IMR-90 (cell line): ENCODE measurements around the gene IGFBP3.

Source experiments
- BHLHE40 ChIP-seq: fragments of 150-350 bp; IDR thresholded peaks from 2 replicates; pipeline ENCODE4 v1.6.1; 2016; ENCODE audit warnings: mild to moderate bottlenecking, low read depth, low read length
- CEBPB ChIP-seq: IDR thresholded peaks from 2 replicates; pipeline ENCODE4 v1.6.1; 2012; ENCODE audit warnings: low read depth, low read length, improper control_type of control experiment
- CHD1 ChIP-seq: IDR thresholded peaks from 2 replicates; pipeline ENCODE4 v1.6.1; 2012; ENCODE audit warnings: low read depth, low read length, improper control_type of control experiment
- FOS ChIP-seq: fragments of 150-350 bp; IDR thresholded peaks from 2 replicates; pipeline ENCODE4 v1.6.1; 2016; ENCODE audit warnings: low read depth, low read length
- MAFK ChIP-seq: IDR thresholded peaks from 2 replicates; pipeline ENCODE4 v1.6.1; 2012; ENCODE audit warnings: low read depth, low read length, improper control_type of control experiment
- NFE2L2 ChIP-seq: fragments of 150-350 bp; IDR thresholded peaks from 2 replicates; pipeline ENCODE4 v1.6.1; 2016; ENCODE audit warnings: low read depth, mild to moderate bottlenecking, low read length
- POLR2A ChIP-seq: IDR thresholded peaks from 2 replicates; pipeline ENCODE4 v1.6.1; 2012; ENCODE audit warnings: mild to moderate bottlenecking, low read depth, low read length
- RAD21 ChIP-seq: IDR thresholded peaks from 2 replicates; pipeline ENCODE4 v1.6.1; 2012; ENCODE audit warnings: low read length, improper control_type of control experiment
- RCOR1 ChIP-seq: IDR thresholded peaks from 2 replicates; pipeline ENCODE4 v1.6.1; 2012; ENCODE audit warnings: mild to moderate bottlenecking, low read length, improper control_type of control experiment; ENCODE audit not compliant: insufficient replicate concordance
- RFX5 ChIP-seq: IDR thresholded peaks from 2 replicates; pipeline ENCODE4 v1.8.0; 2012; ENCODE audit warnings: low read depth, mild to moderate bottlenecking, low read length, moderate library complexity
- TF ChIP-seq, protein P1 (sequence below): conservative IDR thresholded peaks from 2 replicates; pipeline ENCODE4 v1.5.1; 2012; ENCODE audit warnings: mild to moderate bottlenecking, low read depth, low read length, improper control_type of control experiment
- TF ChIP-seq, protein P2 (sequence below): fragments of 150-350 bp; IDR thresholded peaks from 2 replicates; pipeline ENCODE4 v1.6.1; 2016; ENCODE audit warnings: low read depth, mild to moderate bottlenecking, low read length, moderate library complexity, borderline replicate concordance
- TF ChIP-seq, protein P3 (sequence below): fragments of 150-350 bp; IDR thresholded peaks from 2 replicates; pipeline ENCODE4 v1.6.1; 2017; ENCODE audit warnings: mild to moderate bottlenecking, antibody characterized with exemption, low read length, low read depth

DNA sequence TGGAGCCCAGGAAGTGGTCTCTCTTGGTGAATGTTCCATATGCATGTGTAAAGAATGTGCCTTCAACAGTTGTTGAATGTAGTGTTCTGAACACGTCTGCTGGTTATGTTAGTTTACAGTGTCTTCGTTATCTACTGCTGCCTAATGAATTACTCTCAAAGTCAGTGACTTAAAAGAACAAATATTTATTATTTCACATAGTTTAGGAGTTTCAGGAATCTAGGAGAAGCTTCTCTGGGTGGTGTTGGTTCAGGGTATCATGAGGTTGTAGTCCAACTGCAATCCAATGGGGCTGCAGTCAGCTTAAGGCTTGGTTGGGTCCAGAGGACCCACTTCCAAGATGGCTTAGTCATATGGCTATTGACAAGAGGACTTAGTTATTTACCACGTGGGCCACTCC lies 36.6 kb upstream of the IGFBP3 start:
- TF ChIP-seq, protein P1, sequence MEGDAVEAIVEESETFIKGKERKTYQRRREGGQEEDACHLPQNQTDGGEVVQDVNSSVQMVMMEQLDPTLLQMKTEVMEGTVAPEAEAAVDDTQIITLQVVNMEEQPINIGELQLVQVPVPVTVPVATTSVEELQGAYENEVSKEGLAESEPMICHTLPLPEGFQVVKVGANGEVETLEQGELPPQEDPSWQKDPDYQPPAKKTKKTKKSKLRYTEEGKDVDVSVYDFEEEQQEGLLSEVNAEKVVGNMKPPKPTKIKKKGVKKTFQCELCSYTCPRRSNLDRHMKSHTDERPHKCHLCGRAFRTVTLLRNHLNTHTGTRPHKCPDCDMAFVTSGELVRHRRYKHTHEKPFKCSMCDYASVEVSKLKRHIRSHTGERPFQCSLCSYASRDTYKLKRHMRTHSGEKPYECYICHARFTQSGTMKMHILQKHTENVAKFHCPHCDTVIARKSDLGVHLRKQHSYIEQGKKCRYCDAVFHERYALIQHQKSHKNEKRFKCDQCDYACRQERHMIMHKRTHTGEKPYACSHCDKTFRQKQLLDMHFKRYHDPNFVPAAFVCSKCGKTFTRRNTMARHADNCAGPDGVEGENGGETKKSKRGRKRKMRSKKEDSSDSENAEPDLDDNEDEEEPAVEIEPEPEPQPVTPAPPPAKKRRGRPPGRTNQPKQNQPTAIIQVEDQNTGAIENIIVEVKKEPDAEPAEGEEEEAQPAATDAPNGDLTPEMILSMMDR: no peak
- TF ChIP-seq, protein P2, sequence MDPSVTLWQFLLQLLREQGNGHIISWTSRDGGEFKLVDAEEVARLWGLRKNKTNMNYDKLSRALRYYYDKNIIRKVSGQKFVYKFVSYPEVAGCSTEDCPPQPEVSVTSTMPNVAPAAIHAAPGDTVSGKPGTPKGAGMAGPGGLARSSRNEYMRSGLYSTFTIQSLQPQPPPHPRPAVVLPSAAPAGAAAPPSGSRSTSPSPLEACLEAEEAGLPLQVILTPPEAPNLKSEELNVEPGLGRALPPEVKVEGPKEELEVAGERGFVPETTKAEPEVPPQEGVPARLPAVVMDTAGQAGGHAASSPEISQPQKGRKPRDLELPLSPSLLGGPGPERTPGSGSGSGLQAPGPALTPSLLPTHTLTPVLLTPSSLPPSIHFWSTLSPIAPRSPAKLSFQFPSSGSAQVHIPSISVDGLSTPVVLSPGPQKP: no peak
- TF ChIP-seq BHLHE40 (no peak), RAD21 (no peak), POLR2A (no peak), MAFK (no peak), NFE2L2 (no peak), CEBPB (no peak), RCOR1 (no peak), CHD1 (no peak), FOS (no peak), RFX5 (no peak)
- TF ChIP-seq, protein P3, sequence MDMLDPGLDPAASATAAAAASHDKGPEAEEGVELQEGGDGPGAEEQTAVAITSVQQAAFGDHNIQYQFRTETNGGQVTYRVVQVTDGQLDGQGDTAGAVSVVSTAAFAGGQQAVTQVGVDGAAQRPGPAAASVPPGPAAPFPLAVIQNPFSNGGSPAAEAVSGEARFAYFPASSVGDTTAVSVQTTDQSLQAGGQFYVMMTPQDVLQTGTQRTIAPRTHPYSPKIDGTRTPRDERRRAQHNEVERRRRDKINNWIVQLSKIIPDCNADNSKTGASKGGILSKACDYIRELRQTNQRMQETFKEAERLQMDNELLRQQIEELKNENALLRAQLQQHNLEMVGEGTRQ: no peak
